Measurements from ENCODE around the gene TBX5. TPM values are rescaled to one million over a fixed set of nuclear protein-coding genes. Genes with fewer than 3 reads are reported as not detected.

Gene TBX5
- total and polyA plus RNA-seq, 9 of the 15 experiments (the other 6 are each of a cell fraction or from before 2014, with no cell fraction given): not detected

GRCh38 chr12:114371733-114372132 is 34.2 kb downstream of the TBX5 start:
- Histone ChIP-seq H3K4me3 (no peak overlapping the region), H3K9me3 (replicated peaks; ENCODE audit: control insufficient read depth, insufficient read depth, low read depth, low read length) (no peaks in the 10 kb centered on the region), H3K27me3 (ENCODE audit: control insufficient read depth in 2 of 2, insufficient read depth in 2 of 2, low read length in 2 of 2) (peaks cover 0 to 4% of the 10 kb centered on the region in 2 experiments; a peak in 2 of 5 replicates), H3K9ac (ENCODE audit: insufficient read depth in 1 of 2, low read depth in 2 of 2, low read length in 2 of 2) (no peak overlapping the region), H3K4me2 (ENCODE audit: insufficient read depth, low read length) (no peak overlapping the region), H3K36me3 (ENCODE audit: control insufficient read depth, insufficient read depth, low read length) (no peaks in the 10 kb centered on the region), H3K27ac (ENCODE audit: extremely low read depth, low read depth, low read length) (no peak overlapping the region), H2AFZ (ENCODE audit: low read depth, low read length) (no peak overlapping the region), H3K4me1 (replicated peaks in 1 of 2; ENCODE audit: control insufficient read depth in 2 of 2, insufficient read depth in 2 of 2, low read length in 2 of 2) (no peaks in the 10 kb centered on the region), H4K20me1 (replicated peaks; ENCODE audit: control insufficient read depth, insufficient read depth, low read length) (no peaks in the 10 kb centered on the region), H3K9me1 (ENCODE audit: control insufficient read depth, insufficient read depth, low read length) (no peaks in the 10 kb centered on the region), H3K79me2 (ENCODE audit: control insufficient read depth, insufficient read depth, low read length) (no peaks in the 10 kb centered on the region)
- no peak for FAIRE-seq
- no peak for DNase-seq (ENCODE audit: extremely low read depth in 1 of 4, low spot score in 3 of 4)
- 0% methylated on average over 7 of the region's 7 CpGs for WGBS (ENCODE audit: insufficient coverage, low coverage, missing lambda C conversion rate)
- CTCF ChIA-PET (ENCODE audit: low intra/inter-chr PET ratio): no interaction called here
- POLR2A ChIA-PET: interaction anchor here (0.6 to 1.0 kb wide), 2 partner anchors 23 to 809 kb away, joined by 3 to 4 read pairs; no protein-coding TSS in a partner anchor
- in situ Hi-C loops (cut with MboI) (no loop called here), intact Hi-C loops (cut with micrococcal nuclease) (no loop called here)
- no TSS peak for BruUV-seq (replicated peaks)
- no peak for ATAC-seq
- TF ChIP-seq GTF3C2 (IDR thresholded peaks at IDR 0.05; ENCODE audit: borderline replicate concordance, extremely low read depth, insufficient read length): no peak

- H4K20me1 ChIP-seq (replicated peaks; ENCODE audit: control insufficient read depth, insufficient read depth, low read length): no peaks in the 10 kb centered on the region
- no peak overlapping the region for H3K4me2 ChIP-seq (ENCODE audit: insufficient read depth, low read length)
- ChIA-PET CTCF (ENCODE audit: low intra/inter-chr PET ratio) (no interaction called here), POLR2A (no interaction called here)
- 2% methylated on average over 13 of the region's 13 CpGs for WGBS (ENCODE audit: insufficient coverage, low coverage, missing lambda C conversion rate)
- H3K79me2 ChIP-seq (ENCODE audit: control insufficient read depth, insufficient read depth, low read length): no peaks in the 10 kb centered on the region
- ATAC-seq (no peak), DNase-seq (ENCODE audit: extremely low read depth in 1 of 4, low spot score in 3 of 4) (no peak), FAIRE-seq (no peak)
- H3K9me1 ChIP-seq (ENCODE audit: control insufficient read depth, insufficient read depth, low read length): no peaks in the 10 kb centered on the region
- no peak overlapping the region for H3K27ac ChIP-seq (ENCODE audit: extremely low read depth, low read depth, low read length)
- H3K9ac ChIP-seq (ENCODE audit: insufficient read depth in 1 of 2, low read depth in 2 of 2, low read length in 2 of 2): no peak overlapping the region
- in situ Hi-C loops (cut with MboI): no loop called here
- BruUV-seq (replicated peaks): no TSS peak
- H3K4me1 ChIP-seq (replicated peaks in 1 of 2; ENCODE audit: control insufficient read depth in 2 of 2, insufficient read depth in 2 of 2, low read length in 2 of 2): no peaks in the 10 kb centered on the region
- H3K27me3 ChIP-seq (ENCODE audit: control insufficient read depth in 2 of 2, insufficient read depth in 2 of 2, low read length in 2 of 2): peaks cover 0 to 4% of the 10 kb centered on the region in 2 experiments; a peak in 2 of 5 replicates
- no peaks in the 10 kb centered on the region for H3K36me3 ChIP-seq (ENCODE audit: control insufficient read depth, insufficient read depth, low read length)
- H2AFZ ChIP-seq (ENCODE audit: low read depth, low read length): no peak overlapping the region
- intact Hi-C loops (cut with micrococcal nuclease): no loop called here
- no peaks in the 10 kb centered on the region for H3K9me3 ChIP-seq (replicated peaks; ENCODE audit: control insufficient read depth, insufficient read depth, low read depth, low read length)
- no peak overlapping the region for H3K4me3 ChIP-seq
- TF ChIP-seq HNRNPK (IDR thresholded peaks at IDR 0.05; ENCODE audit: low read depth, low read length, poor library complexity, severe bottlenecking) (no peak), HMBOX1 (IDR thresholded peaks at IDR 0.05) (no peak), BRD4 (IDR thresholded peaks at IDR 0.05) (no peak), FOXM1 (IDR thresholded peaks at IDR 0.05; ENCODE audit: low read depth) (no peak), FOXM1 (CRISPR knock-in tag; IDR thresholded peaks at IDR 0.05; ENCODE audit: low read depth) (no peak), TCF15 (CRISPR knock-in tag; IDR thresholded peaks at IDR 0.05) (no peak), SETDB1 (IDR thresholded peaks at IDR 0.05; ENCODE audit: low read length) (no peak), TGIF2 (CRISPR knock-in tag; IDR thresholded peaks at IDR 0.05) (no peak), ZNF143 (CRISPR knock-in tag; IDR thresholded peaks at IDR 0.05) (no peak), PHB2 (IDR thresholded peaks at IDR 0.05; ENCODE audit: low read depth) (no peak), KDM1A (IDR thresholded peaks at IDR 0.05) (no peak), TFAM (CRISPR knock-in tag; conservative IDR thresholded peaks at IDR 0.05) (no peak), NCOA2 (IDR thresholded peaks at IDR 0.05; ENCODE audit: partially characterized antibody in 2 of 2) (no peak)
Observed at GRCh38 chr12:114371250-114371649, 34.7 kb downstream of the TBX5 start.
